Limb (tissue), 2 donors: ENCODE measurements around the gene SEZ6L2.
"Not testable (repeated sequence)": the region's sequence is repeated elsewhere in the genome, so short reads cannot be mapped to it uniquely, and the experiment has no call there.

Experiments
- DNase-seq, 2 donors: peaks; one replicate each; pipeline ENCODE4 v3.0.0-alpha.2; 2016; ENCODE audit errors: extremely low spot score in 2 of 2

The SEZ6L2 gene

DNA sequence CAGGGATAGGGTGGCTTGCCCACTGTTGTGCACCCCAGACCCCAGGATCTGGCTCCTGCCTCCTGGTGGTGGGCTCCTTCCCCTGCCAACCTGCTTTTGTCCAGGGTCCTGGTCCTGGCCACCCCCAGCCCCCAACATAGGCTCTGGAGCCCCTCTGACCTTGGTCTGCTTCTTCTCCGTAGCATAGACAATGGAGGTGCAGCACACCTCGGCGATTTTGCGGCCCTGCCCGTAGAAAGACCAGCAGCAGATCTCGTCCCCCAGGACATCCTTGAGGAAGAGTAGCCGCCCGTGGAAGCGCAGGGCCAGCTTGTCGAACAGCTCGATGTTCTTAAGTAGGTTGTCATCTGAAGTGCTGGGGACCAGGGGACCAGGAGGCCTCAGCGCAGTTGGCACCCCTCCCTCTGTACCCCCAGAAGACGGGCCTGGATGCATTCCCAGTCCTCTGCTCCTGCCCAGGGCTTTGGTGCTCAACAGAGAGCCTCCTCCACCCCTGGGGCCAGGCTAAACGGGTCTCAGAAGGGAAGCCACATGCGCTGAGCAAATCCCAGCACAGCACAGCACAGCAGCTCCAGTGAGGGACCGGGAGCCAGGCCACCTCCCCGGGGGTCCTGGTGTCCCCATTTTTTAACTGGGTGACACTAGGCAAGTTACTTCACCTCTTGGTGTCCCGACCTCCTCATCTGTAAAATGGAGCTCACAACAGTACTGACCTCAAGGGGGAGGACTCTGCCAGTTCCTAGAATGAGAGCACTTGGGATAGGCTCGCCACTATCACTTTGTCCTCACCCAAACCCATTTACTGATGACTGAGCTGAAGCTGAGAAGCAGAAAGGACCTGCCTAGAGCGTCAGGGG, 11.7 kb upstream of the SEZ6L2 start:
- no peak for DNase-seq

DNA sequence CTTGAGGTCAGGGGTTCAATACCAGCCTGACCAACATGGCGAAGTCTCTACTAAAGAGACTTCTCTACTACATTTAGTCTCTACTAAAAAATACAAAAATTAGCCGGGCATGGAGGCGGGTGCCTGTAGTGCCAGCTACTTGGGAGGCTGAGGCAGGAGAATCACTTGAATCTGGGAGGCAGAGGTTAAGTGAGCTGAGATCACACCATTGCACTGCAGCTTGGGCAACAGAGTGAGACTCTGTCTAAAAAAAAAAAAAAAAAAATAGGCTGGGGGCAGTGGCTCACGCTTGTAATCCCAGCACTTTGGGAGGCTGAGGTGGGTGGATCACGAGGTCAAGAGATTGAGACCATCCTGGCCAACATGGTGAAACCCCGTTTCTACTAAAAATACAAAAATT, 10.5 kb upstream of the SEZ6L2 start:
- DNase-seq, result not testable (repeated sequence)

GRCh38 chr16:29909391-29909790, 10.0 kb upstream of the SEZ6L2 start:
- no peak for DNase-seq

DNA sequence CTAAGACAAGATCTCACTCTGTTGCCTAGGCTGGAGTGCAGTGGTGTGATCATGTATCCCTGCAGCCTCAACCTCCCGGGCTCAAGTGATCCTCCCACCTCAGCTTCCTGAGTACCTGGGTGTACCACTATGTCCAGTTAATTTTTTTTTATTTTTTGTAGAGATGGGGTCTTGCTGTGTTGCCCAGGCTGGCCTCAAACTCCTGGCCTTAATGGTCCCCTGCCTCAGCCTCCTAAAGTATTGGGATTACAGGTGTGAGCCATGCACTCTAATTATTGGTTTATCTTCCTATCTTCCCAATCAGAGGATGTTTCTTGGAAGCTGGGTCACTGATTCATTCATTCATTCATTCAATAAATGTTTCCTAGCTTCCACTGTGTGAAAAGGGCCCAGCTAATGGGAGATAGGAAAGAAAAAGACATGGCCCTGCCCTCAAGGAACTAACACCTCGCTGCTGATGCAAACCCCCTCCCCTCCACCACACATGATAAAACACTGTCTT, 9.4 kb upstream of the SEZ6L2 start:
- DNase-seq, result no peak

- DNase-seq, result no peak
These were observed 8.6 kb upstream of the SEZ6L2 start for GRCh38 chr16:29907973-29908372.

- DNase-seq, result no peak
These were observed 7.3 kb upstream of the SEZ6L2 start for GRCh38 chr16:29906520-29907244.

GRCh38 chr16:29905668-29906067, 6.3 kb upstream of the SEZ6L2 start:
- DNase-seq, result no peak

DNA sequence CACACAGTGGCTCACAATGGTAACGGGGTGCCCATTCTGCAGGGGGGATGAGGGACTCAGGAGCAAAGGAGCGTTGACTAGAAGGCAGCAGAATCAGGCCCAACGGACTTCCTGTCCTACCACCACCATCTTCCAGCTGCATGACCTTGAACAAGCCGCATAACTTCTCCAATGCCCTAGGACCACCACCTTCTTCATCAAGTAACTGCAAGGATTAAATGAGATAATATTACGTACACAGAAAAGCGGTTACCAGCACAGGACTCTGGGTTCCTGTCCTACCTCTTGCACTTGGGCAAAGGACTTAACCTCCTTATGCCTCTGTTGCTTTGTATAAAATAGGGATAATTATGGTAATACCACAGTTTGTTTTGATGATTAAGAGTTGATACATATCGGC, 5.6 kb upstream of the SEZ6L2 start:
- DNase-seq, result no peak

- DNase-seq, result no peak
These were observed 4.2 kb upstream of the SEZ6L2 start for GRCh38 chr16:29903590-29903989.

- DNase-seq, result no peak
These were observed 2.2 kb upstream of the SEZ6L2 start for GRCh38 chr16:29901607-29901945.

DNA sequence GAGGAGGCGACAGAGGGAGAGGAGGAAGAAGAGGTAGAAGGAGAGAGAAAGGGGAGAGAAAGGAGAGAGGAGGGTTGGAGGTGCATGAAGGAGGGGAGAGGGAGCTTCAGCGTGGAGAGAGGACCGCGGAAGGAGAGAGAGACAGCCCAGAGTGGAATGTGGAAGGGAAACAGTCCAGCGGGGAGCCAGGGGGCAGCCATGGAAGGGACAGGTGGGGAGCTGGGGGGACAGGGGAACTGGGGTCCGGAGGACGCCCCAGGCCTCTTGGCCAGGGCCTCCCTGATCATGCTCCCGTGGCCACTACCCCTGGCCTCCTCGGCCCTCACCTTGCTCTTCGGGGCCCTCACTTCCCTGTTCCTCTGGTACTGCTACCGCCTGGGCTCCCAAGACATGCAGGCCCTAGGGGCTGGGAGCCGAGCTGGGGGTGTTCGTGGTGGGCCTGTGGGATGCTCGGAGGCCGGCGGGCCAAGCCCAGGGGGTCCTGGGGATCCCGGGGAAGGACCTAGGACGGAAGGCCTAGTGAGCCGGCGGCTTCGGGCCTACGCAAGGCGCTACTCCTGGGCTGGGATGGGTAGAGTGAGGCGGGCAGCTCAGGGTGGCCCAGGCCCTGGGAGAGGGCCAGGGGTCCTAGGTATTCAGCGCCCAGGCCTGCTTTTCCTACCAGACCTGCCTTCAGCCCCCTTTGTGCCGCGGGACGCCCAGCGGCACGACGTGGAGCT, 1.7 kb upstream of the SEZ6L2 start:
- DNase-seq, result no peak

- peak; percentile 55 to 87 for DNase-seq
These were observed 945 bp upstream of the SEZ6L2 start, which contains the start of gene ASPHD1 for GRCh38 chr16:29900102-29900887. TSS of gene ASPHD1 (plus strand) at chr16:29900488. CDS start at chr16:29900972, 484 bp downstream.

GRCh38 chr16:29898804-29899515, 390 bp downstream of the SEZ6L2 start:
- no peak for DNase-seq

DNA sequence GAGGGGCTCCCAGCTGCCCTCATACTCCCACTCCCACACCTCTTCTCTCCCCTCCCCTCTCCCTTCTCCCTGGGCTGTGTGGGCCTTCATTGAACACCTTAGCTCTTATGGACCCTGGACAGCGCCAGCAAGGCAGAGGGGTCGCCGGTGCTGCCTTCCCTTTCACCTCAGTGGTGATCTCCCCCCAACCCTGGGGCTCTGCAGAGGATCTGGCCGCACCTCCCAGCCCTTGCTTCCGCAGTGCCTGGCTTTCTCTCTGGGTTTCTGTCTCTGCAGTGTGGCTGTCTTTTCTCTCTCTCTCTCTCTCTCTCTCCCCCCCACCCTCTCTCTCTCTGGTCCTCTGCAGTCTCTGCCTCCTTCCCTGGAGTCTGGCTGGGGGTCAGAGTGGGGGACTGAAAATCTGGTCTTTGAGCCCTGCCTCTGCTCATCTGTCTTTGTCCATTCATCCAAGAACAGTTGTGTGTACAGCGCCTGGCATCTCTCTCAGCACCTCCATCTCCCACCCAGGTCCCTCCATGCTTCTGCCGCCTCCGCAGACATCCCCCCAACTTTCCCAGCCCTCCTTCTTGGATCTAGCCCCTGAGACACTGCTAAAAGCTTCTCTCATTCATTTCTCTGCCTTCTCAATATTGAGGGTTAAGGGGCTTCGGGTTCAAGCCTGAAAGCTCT, 1.1 kb downstream of the SEZ6L2 start:
- no peak for DNase-seq

GRCh38 chr16:29897333-29897732, 2.0 kb downstream of the SEZ6L2 start:
- no peak for DNase-seq

DNA sequence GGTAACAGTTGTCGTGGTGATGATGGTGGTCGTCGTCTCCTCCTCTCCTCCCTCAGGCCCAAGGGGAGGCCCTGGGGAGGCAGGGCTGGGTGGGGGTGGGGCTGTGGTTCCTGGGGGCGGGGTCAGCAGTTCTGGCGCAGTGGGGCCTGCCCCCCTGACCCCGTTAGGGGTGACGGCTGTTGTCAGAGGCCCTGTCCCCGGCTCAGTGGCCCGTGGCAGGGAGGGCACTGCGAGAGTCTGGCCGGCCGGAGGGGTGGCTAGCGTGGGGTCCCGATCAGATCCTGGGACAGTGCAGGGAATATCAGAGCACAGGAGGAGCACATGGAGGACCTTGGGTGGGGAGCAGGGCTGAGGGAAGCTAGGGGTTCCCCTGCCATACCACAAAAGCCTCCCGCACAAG, 2.5 kb downstream of the SEZ6L2 start:
- DNase-seq, result no peak

DNA sequence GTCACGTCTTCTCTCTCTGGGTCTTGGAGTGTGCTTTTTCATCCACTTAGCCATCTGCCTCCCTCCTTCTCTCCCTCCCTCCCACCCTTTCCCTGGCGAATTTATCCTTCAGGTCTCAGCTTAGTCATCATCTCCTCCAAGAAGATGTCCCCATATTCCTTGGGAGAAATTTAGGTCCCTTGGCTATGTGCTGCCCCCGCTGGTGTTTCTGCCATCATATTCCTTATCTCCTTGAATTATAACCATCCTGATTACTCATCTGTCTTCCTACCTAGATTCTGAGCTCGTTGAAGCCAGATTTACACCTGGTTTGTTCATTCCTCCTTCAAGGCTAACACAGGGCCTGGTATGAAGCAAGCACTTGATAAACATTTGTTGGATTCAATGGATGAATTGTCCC, 5.0 kb downstream of the SEZ6L2 start:
- DNase-seq, result no peak

GRCh38 chr16:29893553-29893952, 5.8 kb downstream of the SEZ6L2 start:
- no peak for DNase-seq

DNA sequence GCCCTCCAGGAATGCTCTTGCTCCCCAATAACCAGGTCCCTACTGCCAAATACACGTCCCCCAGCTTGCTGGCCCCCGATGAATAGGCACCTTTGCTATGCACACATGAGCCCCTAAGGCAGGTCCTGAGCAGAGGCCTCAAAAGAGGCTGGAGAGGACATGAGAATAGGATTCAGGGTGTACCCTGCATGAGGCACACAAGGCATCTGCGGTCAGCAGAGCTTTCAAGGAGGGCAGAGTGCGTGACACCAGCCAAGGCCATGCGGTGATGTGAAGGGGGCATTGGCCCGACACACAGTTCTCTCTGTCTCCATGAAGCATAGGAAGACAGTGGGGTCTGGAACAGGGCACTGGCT, 6.9 kb downstream of the SEZ6L2 start:
- no peak for DNase-seq
